Body of pancreas (tissue), 4 donors: ENCODE data around the gene BACH1.

Source experiments
- POLR2A ChIP-seq, 3 donors: fragments of 450-650 bp; IDR thresholded peaks; one replicate each; pipeline ENCODE4 v1.6.1; 2016; ENCODE audit warnings: antibody characterized with exemption in 3 of 3, mild to moderate bottlenecking in 2 of 3
- TF ChIP-seq, protein P1 (sequence below), 7 experiments: fragments of 450-650 bp in 4 of 7; fragments of 200-600 bp in 3 of 7; sonication (generic) in 3 of 7; IDR thresholded peaks; one replicate each; pipeline ENCODE4 v1.5.1; 2016 to 2019; ENCODE audit warnings: antibody characterized with exemption in 7 of 7

GRCh38 chr21:29371464-29371863 lies 72.7 kb downstream of the BACH1 start:
- TF ChIP-seq, protein P1, sequence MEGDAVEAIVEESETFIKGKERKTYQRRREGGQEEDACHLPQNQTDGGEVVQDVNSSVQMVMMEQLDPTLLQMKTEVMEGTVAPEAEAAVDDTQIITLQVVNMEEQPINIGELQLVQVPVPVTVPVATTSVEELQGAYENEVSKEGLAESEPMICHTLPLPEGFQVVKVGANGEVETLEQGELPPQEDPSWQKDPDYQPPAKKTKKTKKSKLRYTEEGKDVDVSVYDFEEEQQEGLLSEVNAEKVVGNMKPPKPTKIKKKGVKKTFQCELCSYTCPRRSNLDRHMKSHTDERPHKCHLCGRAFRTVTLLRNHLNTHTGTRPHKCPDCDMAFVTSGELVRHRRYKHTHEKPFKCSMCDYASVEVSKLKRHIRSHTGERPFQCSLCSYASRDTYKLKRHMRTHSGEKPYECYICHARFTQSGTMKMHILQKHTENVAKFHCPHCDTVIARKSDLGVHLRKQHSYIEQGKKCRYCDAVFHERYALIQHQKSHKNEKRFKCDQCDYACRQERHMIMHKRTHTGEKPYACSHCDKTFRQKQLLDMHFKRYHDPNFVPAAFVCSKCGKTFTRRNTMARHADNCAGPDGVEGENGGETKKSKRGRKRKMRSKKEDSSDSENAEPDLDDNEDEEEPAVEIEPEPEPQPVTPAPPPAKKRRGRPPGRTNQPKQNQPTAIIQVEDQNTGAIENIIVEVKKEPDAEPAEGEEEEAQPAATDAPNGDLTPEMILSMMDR (IDR thresholded peaks at IDR 0.05): no peak
- no peak for TF ChIP-seq POLR2A (IDR thresholded peaks at IDR 0.05)
